SK-N-MC (cell line): Measurements from ENCODE around the gene SLC9A1.

Experiments used
- EZH2 ChIP-seq: fragments of 200-600 bp; sonication (generic); IDR thresholded peaks from one replicate; pipeline ENCODE4 v1.6.1; 2017; ENCODE audit warnings: antibody characterized with exemption
- FOXP2 ChIP-seq: optimal IDR thresholded peaks from 2 replicates; pipeline ENCODE3; 2011; ENCODE audit warnings: mild to moderate bottlenecking, moderate library complexity; ENCODE audit not compliant: insufficient read depth; ENCODE audit errors: extremely low read length, control extremely low read depth
- POLR2AphosphoS5 ChIP-seq: IDR thresholded peaks from 2 replicates; pipeline ENCODE4 v1.6.1; 2012; ENCODE audit warnings: mild to moderate bottlenecking, low read depth, low read length, borderline replicate concordance

- TF ChIP-seq POLR2AphosphoS5 (no peak), EZH2 (no peak), FOXP2 (no peak)
Observed at GRCh38 chr1:27122652-27123051, 32.3 kb downstream of the SLC9A1 start.
